ENCODE measurements around the gene RNU5B-1. TPM values are rescaled to one million over a fixed set of nuclear protein-coding genes. Genes with fewer than 3 reads are reported as not detected.
A peak's percentile ranks its signal among the peaks of the same experiment; 100 is the strongest.

Gene RNU5B-1
- total RNA-seq, 2 donors from 2014 or later: not detected

DNA sequence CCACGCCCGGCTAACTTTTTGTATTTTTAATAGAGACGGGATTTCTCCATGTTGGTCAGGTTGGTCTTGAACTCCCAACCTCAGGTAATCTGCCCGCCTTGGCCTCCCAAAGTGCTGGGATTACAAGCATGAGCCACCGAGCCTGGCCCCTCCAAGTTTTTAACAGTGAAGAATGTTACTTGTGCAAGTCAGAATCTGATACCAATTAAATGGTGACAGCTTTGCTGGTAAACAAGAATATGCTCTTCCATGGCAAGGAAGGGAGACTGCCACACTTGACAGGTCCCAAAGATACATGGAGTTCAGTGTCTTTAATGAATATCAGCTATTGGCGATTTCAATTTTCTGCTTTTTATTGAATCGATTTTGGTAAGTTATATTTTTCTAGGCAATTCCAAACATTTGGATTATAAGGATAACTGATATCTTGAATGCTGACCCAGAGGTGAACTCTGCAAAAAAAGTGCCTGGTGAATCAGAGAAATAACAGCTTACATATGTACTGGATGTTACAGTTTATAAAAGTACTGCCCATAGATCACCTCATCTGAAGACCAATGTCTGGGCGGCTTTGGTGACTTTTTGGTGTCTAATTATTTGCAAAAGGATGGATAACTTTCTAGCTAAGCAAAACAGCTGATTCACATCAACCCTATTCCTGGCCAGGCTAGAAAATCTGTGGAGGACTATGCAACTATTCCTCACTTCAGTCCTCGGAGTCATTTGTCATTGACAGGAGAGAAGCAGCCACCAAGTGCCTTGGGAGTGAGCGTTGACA lies 19.0 kb upstream of the RNU5B-1 start:
- H3K9me3 Mint-ChIP-seq: no peaks in the 10 kb centered on the region
- H3K27ac Mint-ChIP-seq: peak overlapping the region; percentile 67 to 84
- ATAC-seq: no peak
- H3K36me3 Mint-ChIP-seq: peaks cover 5 to 6% of the 10 kb centered on the region in 2 donors
- DNase-seq (ENCODE audit: low spot score in 2 of 2): no peak

DNA sequence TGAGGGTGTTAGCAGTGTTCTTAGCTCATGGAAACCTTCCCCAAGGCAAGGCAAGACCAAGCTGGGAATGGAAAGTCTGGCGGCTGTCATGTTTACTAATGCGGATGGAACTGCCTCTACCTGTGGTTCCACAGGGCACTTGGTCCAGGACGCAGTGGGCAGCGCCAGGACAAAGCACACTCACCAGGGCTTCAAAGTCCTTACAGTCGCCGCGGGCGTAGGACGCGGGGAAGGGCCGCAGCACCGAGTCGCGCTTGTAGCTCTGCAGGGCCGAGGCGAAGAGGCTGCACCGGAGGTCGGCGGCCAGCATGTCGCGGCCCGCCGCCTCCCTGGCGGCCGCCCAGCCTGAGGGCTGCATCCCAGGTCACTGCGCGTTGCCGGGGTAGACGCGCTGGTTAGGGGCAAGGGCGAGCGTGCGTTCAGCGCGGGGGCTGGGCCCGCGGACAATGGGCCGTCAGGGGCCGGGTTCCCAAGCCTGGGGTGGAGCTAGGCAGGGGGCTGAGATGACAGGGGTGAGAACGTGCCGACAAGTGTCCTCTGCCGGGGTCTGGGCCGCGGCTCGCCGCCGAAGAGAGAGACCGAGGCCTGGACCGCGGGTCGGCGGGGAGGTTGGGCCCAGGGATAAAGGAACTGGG lies 18.3 kb upstream of the RNU5B-1 start:
- H3K27ac Mint-ChIP-seq: peak overlapping the region; percentile 67 to 84
- peak; percentile 32 to 52 for ATAC-seq
- no peaks in the 10 kb centered on the region for H3K9me3 Mint-ChIP-seq
- peak; percentile 31 to 60 for DNase-seq (ENCODE audit: low spot score in 2 of 2)
- H3K36me3 Mint-ChIP-seq: peaks cover 5 to 6% of the 10 kb centered on the region in 2 donors

DNA sequence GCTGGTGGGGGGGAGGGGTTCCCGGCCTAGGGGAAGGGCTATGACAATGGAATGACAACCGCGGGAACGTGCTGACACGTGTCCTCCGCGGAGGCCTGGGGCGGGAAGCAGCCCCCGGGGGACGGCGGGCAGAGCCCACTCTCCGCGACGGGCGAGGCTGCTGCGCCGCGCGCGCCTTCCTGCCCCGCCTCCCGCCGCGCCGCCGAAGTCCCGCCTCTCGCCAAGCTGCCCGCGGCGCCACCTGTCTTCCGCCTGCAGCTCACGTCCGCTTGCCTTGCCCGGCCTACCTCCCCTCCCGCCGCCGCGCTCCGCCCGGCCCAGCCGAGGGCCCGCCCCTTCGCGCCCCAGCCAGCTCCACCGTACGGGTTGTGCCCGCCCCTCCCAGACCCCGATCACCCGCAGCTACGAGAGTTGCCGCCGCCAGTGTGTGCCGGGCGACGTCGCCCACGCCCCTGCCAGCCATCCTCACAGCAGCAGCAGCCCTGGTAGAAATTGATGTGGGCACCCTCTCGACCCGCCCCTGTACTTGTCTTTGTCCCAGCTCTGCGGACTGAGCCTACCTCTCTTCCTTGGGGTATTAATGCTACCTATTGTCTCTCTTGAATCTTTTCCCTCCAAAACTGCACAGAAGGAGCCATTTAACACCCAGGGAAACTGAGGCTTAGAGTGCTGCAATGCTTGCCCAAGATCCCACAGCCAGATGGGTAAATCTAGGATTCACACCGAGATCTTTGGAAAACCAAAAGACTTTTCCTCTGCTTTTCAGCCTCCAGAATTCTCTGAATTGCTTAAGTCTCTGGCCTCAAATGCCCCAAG lies 17.6 kb upstream of the RNU5B-1 start, which contains the start of gene PARP16:
TSS of gene PARP16 (minus strand) at position 180 of the 816 bp plus-strand sequence. CDS start 457 bp downstream, outside the sequence.
- DNase-seq (ENCODE audit: low spot score in 2 of 2) (peak; percentile 92 to 93), ATAC-seq (peak; percentile 94 to 98)
- Mint-ChIP-seq H3K36me3 (peaks cover 5 to 6% of the 10 kb centered on the region in 2 donors), H3K9me3 (no peaks in the 10 kb centered on the region), H3K27ac (peak within 1 kb of the TSS; percentile 67 to 84)

DNA sequence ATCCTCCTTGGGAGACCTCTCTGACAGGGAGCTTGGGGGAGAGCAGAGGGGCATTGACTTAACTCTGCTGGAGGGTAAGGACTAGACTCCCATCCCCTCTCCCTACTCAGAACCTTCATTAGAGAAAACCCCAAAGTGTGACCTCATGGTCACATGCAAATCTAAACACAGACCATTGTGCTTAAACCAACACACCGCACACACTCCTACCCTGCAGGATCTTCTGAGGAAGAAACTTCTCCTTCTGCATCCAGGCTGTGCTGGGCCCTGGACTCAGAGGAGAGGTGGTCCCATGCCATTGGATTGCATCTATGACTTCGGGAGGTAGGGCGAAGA lies 17.0 kb upstream of the RNU5B-1 start:
- ATAC-seq (no peak), DNase-seq (ENCODE audit: low spot score in 2 of 2) (no peak)
- peak overlapping the region; percentile 51 to 84 for H3K27ac Mint-ChIP-seq
- no peaks in the 10 kb centered on the region for H3K9me3 Mint-ChIP-seq
- H3K36me3 Mint-ChIP-seq: peaks cover under 1 to 6% of the 10 kb centered on the region in 2 donors

DNA sequence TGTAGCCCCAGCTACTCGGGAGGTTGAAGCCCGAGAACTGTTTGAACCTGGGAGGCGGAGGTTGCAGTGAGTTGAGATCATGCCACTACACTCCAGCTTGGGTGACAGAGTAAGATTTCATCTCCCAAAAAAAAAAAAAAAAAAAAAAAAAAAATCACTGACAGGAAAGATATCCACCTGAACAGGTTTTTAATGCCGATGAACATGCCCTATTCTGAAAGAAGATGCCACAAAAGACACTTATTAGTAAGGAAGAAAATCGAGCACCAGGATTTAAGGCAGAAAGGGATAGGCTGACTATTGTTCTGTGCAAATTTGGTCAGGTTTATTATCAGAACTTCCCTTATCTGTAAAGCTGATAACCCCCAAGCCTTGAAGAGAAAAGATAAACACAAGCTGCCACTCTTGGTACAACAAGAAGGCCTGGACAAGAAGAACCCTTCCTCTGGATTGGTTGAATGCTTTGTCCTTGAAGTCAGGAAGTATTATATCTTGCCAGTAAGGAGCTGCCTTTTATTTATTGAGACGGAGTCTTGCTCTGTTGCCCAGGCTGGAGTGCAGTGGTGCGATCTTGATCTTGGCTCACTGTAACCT lies 15.1 kb upstream of the RNU5B-1 start:
- ATAC-seq: no peak
- H3K36me3 Mint-ChIP-seq: peaks cover 0 to 6% of the 10 kb centered on the region in 2 donors
- no peaks in the 10 kb centered on the region for H3K9me3 Mint-ChIP-seq
- no peak for DNase-seq (ENCODE audit: low spot score in 2 of 2)
- no peak overlapping the region for H3K27ac Mint-ChIP-seq

DNA sequence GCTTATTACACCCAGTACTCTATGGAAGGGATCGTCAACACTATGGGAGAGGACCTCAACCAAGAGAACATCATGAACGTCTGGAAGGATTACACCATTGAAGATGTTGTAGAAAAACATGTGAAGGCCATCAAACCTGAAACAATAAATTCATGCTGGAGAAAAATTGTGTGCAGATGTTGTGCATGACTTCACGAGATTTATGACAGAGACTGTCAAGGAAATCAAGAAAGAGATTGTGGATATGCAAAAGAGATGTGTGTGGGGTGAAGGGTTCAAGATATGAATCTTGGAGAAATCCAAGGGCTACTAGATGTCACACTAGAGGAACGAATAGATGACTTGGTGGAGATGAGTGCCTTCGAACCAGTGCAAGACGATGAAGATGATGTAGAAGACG lies 14.2 kb upstream of the RNU5B-1 start:
- peaks cover 0 to 6% of the 10 kb centered on the region in 2 donors for H3K36me3 Mint-ChIP-seq
- no peak for DNase-seq (ENCODE audit: low spot score in 2 of 2)
- H3K9me3 Mint-ChIP-seq: no peaks in the 10 kb centered on the region
- no peak for ATAC-seq
- no peak overlapping the region for H3K27ac Mint-ChIP-seq

DNA sequence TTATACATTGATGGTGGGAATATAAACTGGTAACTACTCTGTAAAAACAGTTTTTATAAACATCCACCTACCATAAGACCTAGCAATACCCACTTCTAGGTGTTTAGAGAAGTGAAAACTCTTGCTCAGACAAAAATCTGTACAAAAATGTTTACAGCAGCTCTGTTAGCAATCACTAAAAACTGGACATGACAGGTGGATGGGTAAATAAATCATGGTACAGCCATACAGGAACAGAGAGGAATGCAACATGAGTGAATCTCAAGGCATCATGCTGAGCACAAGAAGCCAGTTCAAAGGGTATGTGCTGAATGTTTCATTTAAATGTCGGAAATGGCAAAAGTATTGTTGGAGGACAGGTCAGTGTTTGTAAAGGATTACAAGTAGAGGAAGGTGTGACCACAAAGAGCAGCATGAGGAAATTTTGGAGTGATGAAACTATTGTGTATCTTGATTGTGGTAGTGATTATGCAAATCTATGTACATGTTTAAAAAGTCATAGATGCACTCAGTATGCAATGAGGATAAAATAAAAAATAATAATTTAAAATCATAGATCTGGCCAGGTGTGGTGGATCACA lies 11.4 kb upstream of the RNU5B-1 start:
- Mint-ChIP-seq H3K9me3 (no peaks in the 10 kb centered on the region), H3K27ac (no peak overlapping the region), H3K36me3 (no peaks in the 10 kb centered on the region)
- no peak for DNase-seq (ENCODE audit: low spot score in 2 of 2)
- ATAC-seq: no peak

DNA sequence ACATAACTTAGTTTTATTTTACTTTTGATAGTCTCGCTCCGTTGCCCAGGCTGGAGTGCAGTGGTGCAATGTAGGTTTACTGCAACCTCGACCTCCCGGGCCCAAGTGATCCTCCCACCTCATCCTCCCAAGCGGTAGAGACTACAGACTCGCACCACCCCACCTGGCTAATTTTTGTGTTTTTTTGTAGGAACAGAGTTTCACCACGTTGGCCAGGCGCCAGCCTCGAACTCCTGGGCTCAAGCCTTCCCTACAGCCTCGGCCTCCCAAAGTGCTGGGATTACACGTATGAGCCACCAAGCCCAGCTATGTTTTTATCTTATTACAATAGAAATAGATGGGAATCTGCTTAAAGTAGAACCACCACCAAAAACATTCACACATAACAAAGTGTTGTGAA lies 5.7 kb upstream of the RNU5B-1 start:
- Mint-ChIP-seq H3K9me3 (no peaks in the 10 kb centered on the region), H3K36me3 (no peaks in the 10 kb centered on the region), H3K27ac (peak overlapping the region; percentile 88 to 97)
- DNase-seq (ENCODE audit: low spot score in 2 of 2): no peak
- ATAC-seq: no peak

DNA sequence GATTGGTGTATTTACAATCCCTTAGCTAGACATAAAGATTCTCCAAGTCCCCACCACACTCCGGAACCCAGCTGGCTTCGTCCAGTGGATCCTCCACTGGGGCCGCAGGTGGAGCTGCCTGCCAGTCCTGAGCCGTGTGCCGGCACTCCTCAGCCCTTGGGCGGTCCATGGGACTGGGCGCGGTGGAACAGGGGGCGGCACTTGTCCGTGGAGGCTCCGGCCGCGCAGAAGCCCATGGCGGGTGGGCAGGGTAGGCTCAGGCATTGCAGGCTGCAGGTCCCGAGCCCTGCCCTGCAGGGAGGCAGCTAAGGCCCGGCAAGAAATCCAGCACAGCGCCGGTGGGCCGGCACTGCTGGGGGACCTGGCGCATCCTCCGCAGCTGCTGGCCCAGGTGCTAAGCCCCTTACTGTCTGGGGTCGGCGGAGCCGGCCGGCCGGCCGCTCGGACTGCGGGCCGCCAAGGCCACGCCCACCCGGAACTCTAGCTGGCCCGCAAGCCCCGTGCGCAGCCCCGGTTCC lies 3.5 kb upstream of the RNU5B-1 start:
- Mint-ChIP-seq H3K9me3 (no peaks in the 10 kb centered on the region), H3K27ac (peak overlapping the region; percentile 65 to 98), H3K36me3 (no peaks in the 10 kb centered on the region)
- DNase-seq (ENCODE audit: low spot score in 2 of 2) (no peak), ATAC-seq (no peak)

DNA sequence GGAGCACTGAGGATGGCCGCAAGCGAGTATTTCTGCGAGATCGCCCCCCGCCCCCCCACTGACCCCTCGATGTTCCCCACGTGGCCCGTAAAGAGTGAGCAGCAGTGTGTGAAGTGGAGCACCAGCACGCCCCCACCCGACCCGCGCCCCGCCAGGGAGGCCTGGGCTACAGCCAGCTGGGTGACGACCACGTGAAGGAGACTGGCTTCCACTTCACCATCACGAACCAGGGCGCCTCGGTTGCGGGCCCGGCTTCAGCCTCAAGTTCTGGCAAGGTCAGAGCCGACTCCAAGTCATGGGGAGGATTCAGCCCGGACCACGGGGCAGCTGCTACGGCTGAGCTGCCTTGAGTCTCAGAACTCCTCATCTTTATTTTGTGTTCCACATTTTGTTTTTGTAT lies 2.4 kb upstream of the RNU5B-1 start:
- ATAC-seq: no peak
- Mint-ChIP-seq H3K27ac (no peak overlapping the region), H3K36me3 (no peaks in the 10 kb centered on the region)

DNA sequence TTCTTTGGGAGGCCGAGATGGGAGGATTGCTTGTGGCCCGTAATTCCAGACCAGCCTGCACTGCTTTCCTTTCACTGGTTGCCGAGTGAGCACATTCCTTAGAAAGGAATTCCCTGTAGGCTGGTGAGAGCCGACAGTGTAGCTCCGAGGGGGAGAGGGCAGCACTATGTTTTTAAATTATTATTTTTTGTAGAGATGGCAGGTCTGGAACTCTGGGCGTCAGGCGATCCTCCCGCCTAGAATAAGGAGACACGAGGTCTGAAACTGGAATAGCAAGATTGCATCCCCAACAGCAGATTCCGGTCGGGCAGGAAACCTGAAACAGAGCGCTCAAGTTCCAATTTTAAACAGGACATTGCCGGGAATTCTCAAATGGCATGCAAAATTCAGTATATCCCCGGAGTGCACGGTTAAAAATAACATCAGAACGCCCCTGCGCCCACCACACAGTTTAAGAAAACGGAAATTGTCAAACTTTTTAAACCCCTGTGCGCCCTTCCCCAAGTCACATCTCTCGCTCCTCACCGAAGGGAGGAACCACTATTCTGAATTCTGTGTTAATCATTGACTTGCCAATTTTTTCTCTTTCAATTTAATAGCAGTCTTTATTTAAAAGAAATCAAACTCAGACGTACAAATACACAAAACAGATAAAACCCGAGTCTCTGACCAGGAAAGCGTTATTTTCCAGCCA lies 643 bp upstream of the RNU5B-1 start:
- H3K27ac Mint-ChIP-seq: peak overlapping the region; percentile 100
- no peaks in the 10 kb centered on the region for H3K36me3 Mint-ChIP-seq

More for the DNA sequence above, 2.4 kb upstream of the RNU5B-1 start:
- no peak for DNase-seq (ENCODE audit: low spot score in 2 of 2)
- H3K9me3 Mint-ChIP-seq: no peaks in the 10 kb centered on the region

DNA sequence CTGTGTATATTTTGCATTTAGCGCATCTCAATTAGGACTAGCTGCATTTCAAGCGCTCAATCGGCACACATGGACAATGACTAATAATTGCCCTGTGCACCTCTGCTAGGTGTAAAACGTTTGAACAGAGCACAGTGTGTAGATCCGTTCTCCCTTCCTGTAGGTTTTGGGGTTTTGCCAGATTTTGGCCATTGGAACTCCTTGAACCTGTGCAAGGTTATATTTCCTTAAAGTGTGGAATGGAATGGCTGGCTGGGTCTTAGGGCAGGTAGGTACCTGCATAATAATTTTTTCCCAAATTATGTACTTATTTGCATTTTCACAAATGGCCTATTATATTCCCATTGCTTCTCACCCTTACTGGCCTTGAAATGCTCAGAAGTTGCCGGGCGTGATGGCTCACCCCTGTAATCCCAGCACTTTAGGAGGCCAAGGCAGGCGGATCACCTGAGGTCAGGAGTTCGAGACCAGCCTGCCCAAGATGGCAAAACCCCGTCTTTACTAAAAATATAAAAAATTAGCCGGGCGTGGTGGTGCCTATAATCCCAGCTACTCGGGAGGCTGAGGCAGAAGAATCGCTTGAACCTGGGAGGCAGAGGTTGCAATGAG lies 777 bp downstream of the RNU5B-1 start:
- DNase-seq (ENCODE audit: low spot score in 2 of 2) (no peak), ATAC-seq (no peak)
- H3K36me3 Mint-ChIP-seq: no peaks in the 10 kb centered on the region
- H3K27ac Mint-ChIP-seq: peak overlapping the region; percentile 100
- no peaks in the 10 kb centered on the region for H3K9me3 Mint-ChIP-seq

More for the DNA sequence above, 643 bp upstream of the RNU5B-1 start:
- H3K9me3 Mint-ChIP-seq: no peaks in the 10 kb centered on the region
- DNase-seq (ENCODE audit: low spot score in 2 of 2) (no peak), ATAC-seq (peak in 1 of 2 donors; percentile 3)

DNA sequence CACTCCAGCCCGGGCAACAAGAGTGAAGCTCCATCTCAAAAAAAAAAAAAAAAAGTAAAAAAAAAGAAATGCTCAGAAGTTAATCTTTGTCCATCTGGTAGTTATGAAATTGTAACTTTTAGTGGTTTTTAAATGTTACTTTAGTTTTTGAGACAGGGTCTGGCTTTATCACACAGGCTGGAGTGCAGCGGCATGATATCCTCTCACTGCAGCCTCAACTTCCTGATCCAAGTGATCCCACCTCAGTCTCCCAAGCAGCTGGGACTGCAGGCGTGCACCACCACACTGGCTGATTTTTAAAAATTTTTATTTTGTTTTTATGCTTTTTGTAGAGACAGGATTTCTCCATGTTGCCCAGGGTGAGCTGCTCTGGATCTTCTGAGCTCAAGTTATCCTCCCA lies 1.3 kb downstream of the RNU5B-1 start:
- no peaks in the 10 kb centered on the region for H3K9me3 Mint-ChIP-seq
- DNase-seq (ENCODE audit: low spot score in 2 of 2) (no peak), ATAC-seq (no peak)
- peak overlapping the region; percentile 100 for H3K27ac Mint-ChIP-seq
- H3K36me3 Mint-ChIP-seq: no peaks in the 10 kb centered on the region

DNA sequence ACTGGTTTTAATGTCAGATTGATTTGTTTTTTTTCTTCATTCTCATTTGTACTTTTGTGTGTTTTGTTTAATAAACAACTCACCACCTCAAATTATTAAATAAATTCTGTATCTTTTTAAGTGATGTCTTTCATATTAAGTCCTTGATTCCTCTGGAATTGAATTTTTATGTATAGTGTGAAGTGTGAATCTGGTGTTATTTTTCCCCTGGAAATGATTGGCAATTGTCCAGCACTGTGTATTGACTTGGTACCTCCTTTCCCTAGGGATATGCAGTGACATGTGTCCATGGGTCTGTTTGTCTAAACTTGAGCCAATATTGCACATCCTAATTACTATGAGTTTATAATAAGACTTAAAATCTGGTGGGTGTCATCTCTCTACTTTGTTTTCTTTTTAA lies 2.1 kb downstream of the RNU5B-1 start:
- DNase-seq (ENCODE audit: low spot score in 2 of 2) (no peak), ATAC-seq (no peak)
- Mint-ChIP-seq H3K27ac (peak overlapping the region in 1 of 2 donors; percentile 100), H3K36me3 (no peaks in the 10 kb centered on the region), H3K9me3 (no peaks in the 10 kb centered on the region)

DNA sequence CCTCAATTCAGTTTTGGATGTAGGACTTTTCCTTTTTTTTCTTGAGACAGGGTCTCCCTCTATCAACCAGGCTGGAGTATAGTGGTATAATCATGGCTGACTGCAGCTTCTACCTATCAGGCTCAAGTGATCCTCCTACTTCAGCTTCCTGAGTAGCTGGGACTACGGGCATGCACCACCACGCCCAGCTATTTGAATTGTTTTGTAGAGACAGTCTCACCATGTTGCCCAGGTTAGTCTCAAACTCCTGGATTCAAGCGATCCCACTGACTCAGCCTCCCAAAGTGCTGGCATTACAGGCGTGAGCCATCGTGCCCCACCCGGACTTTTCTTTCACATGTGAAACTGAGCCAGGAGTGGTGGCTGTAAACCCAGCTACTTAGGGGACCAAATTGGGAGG lies 3.5 kb downstream of the RNU5B-1 start:
- no peak overlapping the region for H3K27ac Mint-ChIP-seq
- no peaks in the 10 kb centered on the region for H3K9me3 Mint-ChIP-seq
- ATAC-seq: no peak
- no peak for DNase-seq (ENCODE audit: low spot score in 2 of 2)
- H3K36me3 Mint-ChIP-seq: no peaks in the 10 kb centered on the region
